AG09309 (cell line): ENCODE measurements around the gene UGT2B7.

ENCODE experiments used
- DNase-seq: peaks from one replicate; pipeline ENCODE4 v3.0.0-alpha.2; 2010; ENCODE audit warnings: low read depth
- H3K4me3 ChIP-seq: 2 replicates; pipeline ENCODE4 v1.5.1; 2011; ENCODE audit warnings: mild to moderate bottlenecking, low read depth, low read length, moderate library complexity; ENCODE audit not compliant: control insufficient read depth
- TF ChIP-seq, protein P1 (sequence below): IDR thresholded peaks from 2 replicates; pipeline ENCODE4 v1.5.1; 2011; ENCODE audit warnings: mild to moderate bottlenecking, low read depth, low read length, inconsistent platforms; ENCODE audit not compliant: insufficient read depth, control insufficient read depth; ENCODE audit errors: missing control alignments

The UGT2B7 gene

DNA sequence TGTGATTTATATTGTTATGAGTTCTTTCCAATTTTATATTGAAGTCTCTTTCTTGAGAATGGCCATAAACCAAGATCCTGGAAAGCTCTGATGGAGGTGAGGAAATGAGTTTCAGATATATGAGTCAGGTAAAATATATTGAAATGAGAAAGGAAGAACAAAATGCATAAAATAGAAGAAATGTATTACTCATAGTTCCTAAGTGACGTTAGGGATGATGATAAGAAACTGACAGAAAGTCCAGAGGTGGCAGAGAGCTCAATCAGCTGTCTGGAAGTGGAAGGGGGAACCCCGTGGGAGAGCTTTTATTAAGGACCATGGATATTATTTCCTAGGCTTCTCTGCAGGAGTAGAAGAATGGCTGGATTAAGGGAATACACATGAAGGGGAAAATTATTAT lies 24.6 kb downstream of the UGT2B7 start:
- TF ChIP-seq, protein P1, sequence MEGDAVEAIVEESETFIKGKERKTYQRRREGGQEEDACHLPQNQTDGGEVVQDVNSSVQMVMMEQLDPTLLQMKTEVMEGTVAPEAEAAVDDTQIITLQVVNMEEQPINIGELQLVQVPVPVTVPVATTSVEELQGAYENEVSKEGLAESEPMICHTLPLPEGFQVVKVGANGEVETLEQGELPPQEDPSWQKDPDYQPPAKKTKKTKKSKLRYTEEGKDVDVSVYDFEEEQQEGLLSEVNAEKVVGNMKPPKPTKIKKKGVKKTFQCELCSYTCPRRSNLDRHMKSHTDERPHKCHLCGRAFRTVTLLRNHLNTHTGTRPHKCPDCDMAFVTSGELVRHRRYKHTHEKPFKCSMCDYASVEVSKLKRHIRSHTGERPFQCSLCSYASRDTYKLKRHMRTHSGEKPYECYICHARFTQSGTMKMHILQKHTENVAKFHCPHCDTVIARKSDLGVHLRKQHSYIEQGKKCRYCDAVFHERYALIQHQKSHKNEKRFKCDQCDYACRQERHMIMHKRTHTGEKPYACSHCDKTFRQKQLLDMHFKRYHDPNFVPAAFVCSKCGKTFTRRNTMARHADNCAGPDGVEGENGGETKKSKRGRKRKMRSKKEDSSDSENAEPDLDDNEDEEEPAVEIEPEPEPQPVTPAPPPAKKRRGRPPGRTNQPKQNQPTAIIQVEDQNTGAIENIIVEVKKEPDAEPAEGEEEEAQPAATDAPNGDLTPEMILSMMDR = no peak
- no peak overlapping the region for H3K4me3 ChIP-seq
- DNase-seq = no peak

DNA sequence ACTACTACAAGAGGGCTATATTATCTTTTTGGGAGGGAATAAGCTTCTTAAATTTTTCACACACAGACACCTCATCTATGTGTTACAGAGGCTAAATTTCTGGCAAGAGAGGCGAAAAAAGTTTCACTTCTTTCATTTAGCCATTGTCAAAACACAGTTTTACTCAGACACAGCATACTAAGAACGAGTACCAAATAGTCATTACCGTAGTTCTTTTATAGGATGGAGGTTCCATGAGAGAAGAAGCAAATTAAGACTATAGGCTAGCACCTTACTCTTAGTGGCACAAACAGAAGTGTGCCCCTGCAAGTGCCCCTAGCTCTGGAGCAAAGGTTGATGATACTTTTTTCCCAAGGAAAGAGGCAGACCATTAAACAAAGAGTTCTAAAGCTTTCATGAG lies 26.2 kb downstream of the UGT2B7 start:
- TF ChIP-seq, protein P1 = no peak
- H3K4me3 ChIP-seq = no peak overlapping the region
- no peak for DNase-seq

DNA sequence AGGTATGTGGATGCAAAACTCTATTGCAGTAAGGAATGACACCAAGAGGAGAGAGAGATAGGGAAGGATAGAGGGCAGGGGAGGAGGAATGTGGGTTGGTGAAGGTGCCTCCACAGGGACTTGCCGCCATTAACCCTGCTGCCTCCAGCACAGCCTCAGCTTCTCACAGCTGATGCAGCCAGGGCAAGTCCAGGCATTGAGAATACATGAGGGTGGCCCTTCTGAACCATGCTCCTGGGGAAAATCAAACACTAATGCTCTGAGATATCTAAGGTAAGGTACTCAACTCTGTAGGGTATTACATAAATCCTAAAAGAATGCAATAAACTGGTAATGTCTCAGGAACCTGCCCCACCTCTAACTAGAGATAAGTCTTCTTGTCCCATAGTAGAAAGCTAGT lies 28.7 kb downstream of the UGT2B7 start:
- no peak overlapping the region for H3K4me3 ChIP-seq
- TF ChIP-seq, protein P1 = no peak
- no peak for DNase-seq

DNA sequence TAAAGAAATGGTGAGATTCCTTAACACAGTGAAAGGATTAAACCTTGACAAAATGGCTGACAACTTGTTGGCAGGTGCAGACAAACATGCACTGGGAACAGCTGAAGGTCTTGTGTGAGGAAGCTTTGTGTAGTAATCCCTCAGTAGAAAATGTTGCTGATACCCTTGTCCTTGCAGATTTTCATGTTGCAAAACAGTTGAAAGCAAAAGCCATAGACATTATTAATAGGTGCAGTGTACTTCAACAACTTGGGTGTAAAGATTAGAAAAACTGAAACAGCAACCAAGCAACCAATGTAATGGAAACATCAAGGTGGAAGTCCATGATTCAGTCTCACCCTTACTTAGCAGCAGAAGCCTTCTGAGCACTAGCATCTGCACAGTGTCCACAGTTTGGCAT lies 29.8 kb downstream of the UGT2B7 start:
- TF ChIP-seq, protein P1 = no peak

DNA sequence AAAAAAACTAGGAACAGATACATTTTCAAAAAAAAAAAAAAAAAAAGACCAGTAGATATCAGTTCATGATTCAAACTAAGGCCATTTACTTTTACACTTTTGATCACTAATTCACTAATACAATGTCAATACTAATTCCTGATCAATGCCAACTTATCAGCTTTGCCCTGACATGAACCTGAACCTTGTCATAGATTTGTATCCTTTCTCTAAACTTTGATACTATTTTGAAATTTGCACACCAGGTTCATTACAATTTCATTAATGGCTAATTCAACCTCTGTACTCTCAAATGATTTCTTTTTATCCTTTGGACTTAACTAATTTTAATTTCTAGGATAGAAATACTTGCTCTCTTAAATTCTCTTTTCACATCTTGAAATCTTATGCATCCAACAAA lies 37.7 kb downstream of the UGT2B7 start:
- TF ChIP-seq, protein P1 = no peak
- H3K4me3 ChIP-seq = no peak overlapping the region
- no peak for DNase-seq

More for the DNA sequence above, 29.8 kb downstream of the UGT2B7 start:
- no peak overlapping the region for H3K4me3 ChIP-seq
- no peak for DNase-seq

DNA sequence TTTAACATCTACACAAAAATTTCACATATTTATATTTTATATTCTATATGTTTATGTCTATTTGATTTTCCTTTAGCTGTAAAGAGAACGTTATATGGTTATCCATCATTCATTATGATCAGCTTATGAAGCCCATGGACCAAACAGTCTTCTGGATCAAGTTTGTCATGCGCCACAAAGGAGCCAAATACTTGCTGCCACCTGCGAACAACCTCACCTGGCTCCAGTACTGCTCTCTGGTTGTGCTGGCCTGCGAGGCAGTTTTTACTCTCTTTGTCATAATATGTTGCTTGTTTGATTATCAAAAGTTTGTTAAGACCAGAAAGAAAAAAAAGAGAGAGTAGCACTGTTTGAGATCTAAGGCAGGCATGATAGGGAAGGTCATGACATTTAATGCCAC lies 38.2 kb downstream of the UGT2B7 start:
- TF ChIP-seq, protein P1 = no peak
- H3K4me3 ChIP-seq = no peak overlapping the region
- no peak for DNase-seq

DNA sequence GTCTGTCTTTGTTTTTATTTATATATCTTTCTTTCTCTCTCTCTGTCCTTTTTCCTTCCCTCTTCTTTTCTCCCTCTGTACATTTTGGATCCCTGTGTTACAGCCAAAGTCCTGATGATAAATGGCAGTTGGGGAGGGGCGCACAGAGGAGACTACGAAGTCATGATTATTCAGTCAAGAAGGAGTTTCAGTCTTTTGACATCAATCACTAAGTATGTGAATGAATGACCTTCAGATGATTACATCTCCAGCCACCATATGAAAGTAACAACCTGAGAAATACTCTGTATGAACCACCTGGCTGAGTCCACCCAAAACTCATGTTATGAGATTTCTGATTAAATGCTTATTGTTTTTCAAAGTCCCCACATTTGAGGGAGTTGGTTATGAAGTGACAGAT lies 45.0 kb downstream of the UGT2B7 start:
- TF ChIP-seq, protein P1 = no peak

More for the DNA sequence above, 45.0 kb downstream of the UGT2B7 start:
- no peak overlapping the region for H3K4me3 ChIP-seq
- DNase-seq = no peak
